H9 (cell line): ENCODE results near the gene DLL4. TPM values are rescaled to one million over a fixed set of nuclear protein-coding genes. Genes with fewer than 3 reads are reported as not detected.

Experiments
- DNase-seq: peaks from one replicate; pipeline ENCODE4 v3.0.0-alpha.2; 2017
- H2AFZ ChIP-seq: one replicate; pipeline ENCODE4 v1.6.1; 2013; ENCODE audit warnings: mild to moderate bottlenecking, low read length, control low read depth, moderate library complexity
- H2AK5ac ChIP-seq: 2 replicates; pipeline ENCODE4 v1.6.1; 2013; ENCODE audit warnings: low read length, control low read depth, mixed read lengths; ENCODE audit not compliant: insufficient read length
- H2BK120ac ChIP-seq: one replicate; pipeline ENCODE4 v1.6.1; 2013; ENCODE audit warnings: low read depth, mild to moderate bottlenecking, low read length, control low read depth, inconsistent platforms; ENCODE audit not compliant: poor library complexity, severe bottlenecking
- H2BK12ac ChIP-seq: 2 replicates; pipeline ENCODE4 v1.6.1; 2013; ENCODE audit warnings: low read length, control low read depth, mixed read lengths, low read depth; ENCODE audit not compliant: insufficient read length
- H2BK15ac ChIP-seq: 2 replicates; pipeline ENCODE4 v1.6.1; 2013; ENCODE audit warnings: low read depth, low read length, control low read depth
- H2BK20ac ChIP-seq: one replicate; pipeline ENCODE4 v1.6.1; 2013; ENCODE audit warnings: low read depth, mild to moderate bottlenecking, low read length, control low read depth, inconsistent platforms; ENCODE audit not compliant: poor library complexity, severe bottlenecking
- H2BK5ac ChIP-seq: 2 replicates; pipeline ENCODE4 v1.6.1; 2013; ENCODE audit warnings: low read length, control low read depth, mixed read lengths; ENCODE audit not compliant: insufficient read length
- H3K14ac ChIP-seq: 2 replicates; pipeline ENCODE4 v1.6.1; 2013; ENCODE audit warnings: low read length, control low read depth; ENCODE audit not compliant: insufficient read depth
- H3K18ac ChIP-seq: 2 replicates; pipeline ENCODE4 v1.6.1; 2013; ENCODE audit warnings: low read depth, mild to moderate bottlenecking, mixed read lengths, low read length, control low read depth; ENCODE audit not compliant: insufficient read length
- H3K23ac ChIP-seq: 2 replicates; pipeline ENCODE4 v1.6.1; 2013; ENCODE audit warnings: low read length, control low read depth, mixed read lengths, low read depth; ENCODE audit not compliant: insufficient read length
- H3K23me2 ChIP-seq: 2 replicates; pipeline ENCODE4 v1.6.1; 2013; ENCODE audit warnings: low read depth, mild to moderate bottlenecking, mixed read lengths, low read length, control low read depth; ENCODE audit not compliant: insufficient read length, poor library complexity, severe bottlenecking
- H3K27ac ChIP-seq: 2 replicates; pipeline ENCODE4 v1.5.1; 2013; ENCODE audit warnings: low read length, control low read depth, mixed read lengths, low read depth; ENCODE audit not compliant: insufficient read length
- H3K27me3 ChIP-seq: 2 replicates; pipeline ENCODE4 v1.6.1; 2013; ENCODE audit warnings: low read length, control low read depth, inconsistent platforms; ENCODE audit not compliant: insufficient read depth
- H3K4ac ChIP-seq: 2 replicates; pipeline ENCODE4 v1.6.1; 2013; ENCODE audit warnings: low read depth, mild to moderate bottlenecking, control low read depth, inconsistent platforms, low read length, moderate library complexity
- H3K4me1 ChIP-seq: 2 replicates; pipeline ENCODE4 v1.6.1; 2013; ENCODE audit warnings: low read length, control low read depth, inconsistent platforms; ENCODE audit not compliant: insufficient read depth
- H3K4me2 ChIP-seq: 2 replicates; pipeline ENCODE4 v1.6.1; 2013; ENCODE audit warnings: low read length, control low read depth, mixed read lengths; ENCODE audit not compliant: insufficient read length, insufficient read depth
- H3K56ac ChIP-seq: 2 replicates; pipeline ENCODE4 v1.6.1; 2013; ENCODE audit warnings: low read depth, mild to moderate bottlenecking, mixed read lengths, low read length, control low read depth; ENCODE audit not compliant: insufficient read length
- H3K79me1 ChIP-seq: 2 replicates; pipeline ENCODE4 v1.6.1; 2013; ENCODE audit warnings: low read depth, mild to moderate bottlenecking, moderate library complexity, low read length, control low read depth, inconsistent platforms; ENCODE audit not compliant: insufficient read depth, poor library complexity, severe bottlenecking
- H3K79me2 ChIP-seq: 2 replicates; pipeline ENCODE4 v1.6.1; 2013; ENCODE audit warnings: low read length, control low read depth, inconsistent platforms; ENCODE audit not compliant: insufficient read depth
- H3K9ac ChIP-seq: 2 replicates; pipeline ENCODE4 v1.6.1; 2013; ENCODE audit warnings: low read length, control low read depth, mixed read lengths; ENCODE audit not compliant: insufficient read length; ENCODE audit errors: extremely low read depth
- H3K9me3 ChIP-seq: one replicate; pipeline ENCODE4 v1.6.1; 2013; ENCODE audit warnings: low read depth, low read length, inconsistent platforms; ENCODE audit not compliant: control insufficient read depth
- H3T11ph ChIP-seq: one replicate; pipeline ENCODE4 v1.6.1; 2013; ENCODE audit warnings: mild to moderate bottlenecking, low read length, control low read depth, inconsistent platforms
- H4K20me1 ChIP-seq: one replicate; pipeline ENCODE4 v1.6.1; 2013; ENCODE audit not compliant: control insufficient read depth, insufficient read length, insufficient read depth
- H4K5ac ChIP-seq: 2 replicates; pipeline ENCODE4 v1.6.1; 2013; ENCODE audit warnings: low read depth, mild to moderate bottlenecking, mixed read lengths, low read length, control low read depth; ENCODE audit not compliant: insufficient read length
- H4K8ac ChIP-seq: replicated peaks from 2 replicates; pipeline ENCODE4 v1.6.1; 2013; ENCODE audit warnings: low read length, control low read depth, mixed read lengths, low read depth; ENCODE audit not compliant: insufficient read length
- H4K91ac ChIP-seq: 2 replicates; pipeline ENCODE4 v1.6.1; 2013; ENCODE audit warnings: low read depth, mild to moderate bottlenecking, moderate library complexity, mixed read lengths, low read length, control low read depth; ENCODE audit not compliant: insufficient read length
- H3K27ac Mint-ChIP-seq, 3 experiments: 2 replicates in 2 of 3; 3 replicates in 1 of 3; pipeline ENCODE4 v1.8.0; 2020 to 2021; ENCODE audit warnings: mixed read lengths in 3 of 3, mild to moderate bottlenecking in 1 of 3, moderate library complexity in 1 of 3
- H3K27me3 Mint-ChIP-seq: 2 replicates; pipeline ENCODE4 v1.8.0; 2021; ENCODE audit warnings: low read depth, mild to moderate bottlenecking, moderate library complexity, mixed read lengths
- H3K36me3 Mint-ChIP-seq, 3 experiments: 2 replicates in 2 of 3; 3 replicates in 1 of 3; pipeline ENCODE4 v1.8.0; 2020 to 2021; ENCODE audit warnings: low read depth in 3 of 3, mixed read lengths in 3 of 3; ENCODE audit not compliant: insufficient read depth in 1 of 3
- H3K4me1 Mint-ChIP-seq, 2 experiments: 2 replicates each; pipeline ENCODE4 v1.8.0; 2020; ENCODE audit warnings: mixed read lengths in 2 of 2
- H3K4me3 Mint-ChIP-seq, 2 experiments: 2 replicates in 1 of 2; 3 replicates in 1 of 2; pipeline ENCODE4 v1.8.0; 2020 to 2021; ENCODE audit warnings: mild to moderate bottlenecking in 2 of 2, mixed read lengths in 2 of 2, moderate library complexity in 1 of 2
- H3K9me3 Mint-ChIP-seq, 2 experiments: 2 replicates in 1 of 2; 3 replicates in 1 of 2; pipeline ENCODE4 v1.8.0; 2020; ENCODE audit warnings: mild to moderate bottlenecking in 2 of 2, mixed read lengths in 2 of 2, moderate library complexity in 1 of 2
- WGBS: extraction: QIAGEN DNeasy Blood & Tissue Kit; methylation state at CpG from one replicate; pipeline ENCODE4 v1.1.7; 2013; ENCODE audit warnings: missing lambda C conversion rate, low lambda C conversion rate, mixed read lengths; ENCODE audit not compliant: insufficient read length; ENCODE audit errors: extremely low coverage; 5-methylcytosine and 5-hydroxymethylcytosine counted together
- total RNA-seq: library from RNA; stranded (reverse); gene quantifications from 2 replicates; pipeline ENCODE4 v1.2.1, GENCODE V29; 2021
- TF ChIP-seq, protein P1 (sequence below): fragments of 200-600 bp; sonication (generic); conservative IDR thresholded peaks from 3 replicates; pipeline ENCODE4 v1.8.0; 2021; ENCODE audit warnings: antibody characterized with exemption, mild to moderate bottlenecking

Gene DLL4
- total RNA-seq, 1 experiment from 2014 or later = 0.28 TPM

DNA sequence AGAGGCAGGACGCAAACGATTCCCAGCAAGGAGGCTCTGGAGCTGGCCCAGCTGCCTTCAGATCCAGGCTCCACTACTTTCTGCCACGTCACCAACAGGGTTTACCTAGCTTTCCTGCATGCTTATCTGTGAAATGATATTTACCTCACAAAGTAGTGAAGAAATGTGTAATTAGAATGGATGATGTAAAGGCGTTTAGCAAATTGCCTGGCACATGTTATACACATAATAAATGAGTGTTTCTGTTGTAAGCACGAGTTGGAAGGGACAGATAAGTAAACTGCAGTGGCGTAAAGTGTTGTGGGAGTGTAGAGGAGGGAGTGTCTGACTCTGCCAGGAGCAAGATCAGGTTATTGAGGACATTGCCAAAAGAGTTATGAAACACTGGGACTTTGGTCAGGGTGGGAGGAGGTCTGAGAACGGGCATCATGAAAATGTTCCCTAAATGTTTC is 20.6 kb downstream of the DLL4 start:
- H3K18ac ChIP-seq = no peak overlapping the region
- Mint-ChIP-seq H3K36me3 (peaks cover 9 to 11% (median 9%) of the 10 kb centered on the region in 3 experiments), H3K4me3 (no peak overlapping the region), H3K27ac (no peak overlapping the region), H3K9me3 (no peaks in the 10 kb centered on the region; a peak in 1 of 5 replicates), H3K4me1 (peaks cover 37 to 43% of the 10 kb centered on the region in 2 experiments), H3K27me3 (peaks cover 21% of the 10 kb centered on the region)
- TF ChIP-seq, protein P1, sequence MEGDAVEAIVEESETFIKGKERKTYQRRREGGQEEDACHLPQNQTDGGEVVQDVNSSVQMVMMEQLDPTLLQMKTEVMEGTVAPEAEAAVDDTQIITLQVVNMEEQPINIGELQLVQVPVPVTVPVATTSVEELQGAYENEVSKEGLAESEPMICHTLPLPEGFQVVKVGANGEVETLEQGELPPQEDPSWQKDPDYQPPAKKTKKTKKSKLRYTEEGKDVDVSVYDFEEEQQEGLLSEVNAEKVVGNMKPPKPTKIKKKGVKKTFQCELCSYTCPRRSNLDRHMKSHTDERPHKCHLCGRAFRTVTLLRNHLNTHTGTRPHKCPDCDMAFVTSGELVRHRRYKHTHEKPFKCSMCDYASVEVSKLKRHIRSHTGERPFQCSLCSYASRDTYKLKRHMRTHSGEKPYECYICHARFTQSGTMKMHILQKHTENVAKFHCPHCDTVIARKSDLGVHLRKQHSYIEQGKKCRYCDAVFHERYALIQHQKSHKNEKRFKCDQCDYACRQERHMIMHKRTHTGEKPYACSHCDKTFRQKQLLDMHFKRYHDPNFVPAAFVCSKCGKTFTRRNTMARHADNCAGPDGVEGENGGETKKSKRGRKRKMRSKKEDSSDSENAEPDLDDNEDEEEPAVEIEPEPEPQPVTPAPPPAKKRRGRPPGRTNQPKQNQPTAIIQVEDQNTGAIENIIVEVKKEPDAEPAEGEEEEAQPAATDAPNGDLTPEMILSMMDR = no peak
- no peak overlapping the region for H2AFZ ChIP-seq
- H3K9me3 ChIP-seq = no peaks in the 10 kb centered on the region
- peaks cover 5% of the 10 kb centered on the region; the same call in 1 of the 2 replicates for H3K4me1 ChIP-seq
- no peak overlapping the region for H2BK20ac ChIP-seq
- H2BK15ac ChIP-seq = no peak overlapping the region
- no peak overlapping the region for H3K27ac ChIP-seq
- no peak overlapping the region for H2BK120ac ChIP-seq
- H3K23ac ChIP-seq = no peak overlapping the region
- H2BK12ac ChIP-seq = no peak overlapping the region
- H3K79me1 ChIP-seq = no peaks in the 10 kb centered on the region
- H4K91ac ChIP-seq = no peak overlapping the region
- no peak overlapping the region for H2AK5ac ChIP-seq
- no peak overlapping the region for H3K4ac ChIP-seq
- H3T11ph ChIP-seq = no peak overlapping the region
- H4K20me1 ChIP-seq = no peaks in the 10 kb centered on the region
- peaks cover 18% of the 10 kb centered on the region for H3K23me2 ChIP-seq
- H4K5ac ChIP-seq = no peak overlapping the region
- WGBS = no CpG with 5 or more reads among the region's 7 CpGs
- no peaks in the 10 kb centered on the region for H3K27me3 ChIP-seq
- no peak overlapping the region for H4K8ac ChIP-seq
- no peak overlapping the region for H3K4me2 ChIP-seq
- no peak overlapping the region for H3K9ac ChIP-seq
- no peak overlapping the region for H2BK5ac ChIP-seq
- no peak for DNase-seq
- no peak overlapping the region for H3K56ac ChIP-seq
- H3K14ac ChIP-seq = no peak overlapping the region
- H3K79me2 ChIP-seq = no peaks in the 10 kb centered on the region; the same call in 1 of the 2 replicates
